CD4-positive, alpha-beta memory T cell (primary cell): ENCODE measurements around the gene HIGD1A. TPM values are rescaled to one million over a fixed set of nuclear protein-coding genes. Genes with fewer than 3 reads are reported as not detected.
A peak's percentile ranks its signal among the peaks of the same experiment; 100 is the strongest.

ENCODE experiments used
- CTCF ChIA-PET: fragments of 350-600 bp; sonication (Branson Sonifier 250); formaldehyde crosslinking; loops from one replicate; lab custom pipeline; 2021; ENCODE audit warnings: inconsistent platforms; ENCODE audit not compliant: partially characterized antibody; lab: Charles Lee
- POLR2A ChIA-PET: fragments of 350-600 bp; sonication (Branson Sonifier 250); formaldehyde crosslinking; loops from one replicate; lab custom pipeline; 2021; ENCODE audit not compliant: partially characterized antibody; lab: Charles Lee
- DNase-seq, 5 donors: peaks; one replicate each; pipeline versions ENCODE4 v3.0.0 to v3.0.0-alpha.2; 2020 to 2022; ENCODE audit warnings: mixed read lengths in 1 of 5
- H3K27ac ChIP-seq: one replicate; pipeline ENCODE4 v1.7.0; 2013; ENCODE audit warnings: low read depth, low read length
- H3K27me3 ChIP-seq: 2 replicates; pipeline ENCODE4 v1.7.0; 2013; ENCODE audit warnings: mild to moderate bottlenecking, low read length, moderate library complexity; ENCODE audit not compliant: insufficient read depth
- H3K36me3 ChIP-seq: 2 replicates; pipeline ENCODE4 v1.7.0; 2013; ENCODE audit warnings: mild to moderate bottlenecking, low read length, moderate library complexity; ENCODE audit not compliant: insufficient read depth
- H3K4me1 ChIP-seq: 2 replicates; pipeline ENCODE4 v1.7.0; 2013; ENCODE audit warnings: mild to moderate bottlenecking, low read length, moderate library complexity; ENCODE audit not compliant: insufficient read depth
- H3K4me3 ChIP-seq, 2 donors: one replicate each; pipeline ENCODE4 v1.7.0; 2013; ENCODE audit warnings: low read length in 2 of 2, mild to moderate bottlenecking in 1 of 2
- H3K9me3 ChIP-seq, 2 donors: one replicate each; pipeline ENCODE4 v1.7.0; 2013; ENCODE audit warnings: low read length in 2 of 2, control low read depth in 1 of 2; ENCODE audit not compliant: control insufficient read depth in 1 of 2
- H3K27ac Mint-ChIP-seq, 7 donors: one replicate each; pipeline ENCODE4 v1.8.0; 2020 to 2021; ENCODE audit warnings: mixed read lengths in 7 of 7, mild to moderate bottlenecking in 6 of 7, inconsistent platforms in 3 of 7, moderate library complexity in 3 of 7
- H3K27me3 Mint-ChIP-seq, 2 donors: one replicate each; pipeline ENCODE4 v1.8.0; 2020 to 2021; ENCODE audit warnings: mixed read lengths in 2 of 2
- H3K36me3 Mint-ChIP-seq, 2 donors: one replicate each; pipeline ENCODE4 v1.8.0; 2020 to 2021; ENCODE audit warnings: mixed read lengths in 2 of 2, inconsistent platforms in 1 of 2, mild to moderate bottlenecking in 1 of 2
- H3K4me1 Mint-ChIP-seq, 4 donors: one replicate each; pipeline ENCODE4 v1.8.0; 2020 to 2021; ENCODE audit warnings: mixed read lengths in 4 of 4, mild to moderate bottlenecking in 1 of 4
- H3K4me3 Mint-ChIP-seq, 8 donors: one replicate each; pipeline ENCODE4 v1.8.0; 2020 to 2021; ENCODE audit warnings: mixed read lengths in 8 of 8, mild to moderate bottlenecking in 7 of 8, moderate library complexity in 6 of 8, inconsistent platforms in 3 of 8
- H3K9me3 Mint-ChIP-seq, 8 donors: one replicate each; pipeline ENCODE4 v1.8.0; 2020 to 2021; ENCODE audit warnings: mixed read lengths in 8 of 8, mild to moderate bottlenecking in 5 of 8, inconsistent platforms in 3 of 8, moderate library complexity in 1 of 8
- intact Hi-C: fragments of 100-400 bp; cut with micrococcal nuclease; formaldehyde crosslinking; loops from one replicate; pipeline ENCODE4 v1.15.1; 2023
- polyA plus RNA-seq, 2 donors: library from polyadenylated mRNA; unstranded; fragments of 300-500 nt; fragmentation: Illumina TruSeq; gene quantifications; one replicate each; pipeline ENCODE4 v1.2.3, GENCODE V29; 2021
- total RNA-seq, 2 experiments: library from RNA; stranded (reverse); gene quantifications; one replicate each; pipeline ENCODE4 v1.2.3, GENCODE V29; 2021

HIGD1A gene
- total and polyA plus RNA-seq, 4 experiments from 2014 or later: 24.3 to 157 (median 59.0) TPM

DNA sequence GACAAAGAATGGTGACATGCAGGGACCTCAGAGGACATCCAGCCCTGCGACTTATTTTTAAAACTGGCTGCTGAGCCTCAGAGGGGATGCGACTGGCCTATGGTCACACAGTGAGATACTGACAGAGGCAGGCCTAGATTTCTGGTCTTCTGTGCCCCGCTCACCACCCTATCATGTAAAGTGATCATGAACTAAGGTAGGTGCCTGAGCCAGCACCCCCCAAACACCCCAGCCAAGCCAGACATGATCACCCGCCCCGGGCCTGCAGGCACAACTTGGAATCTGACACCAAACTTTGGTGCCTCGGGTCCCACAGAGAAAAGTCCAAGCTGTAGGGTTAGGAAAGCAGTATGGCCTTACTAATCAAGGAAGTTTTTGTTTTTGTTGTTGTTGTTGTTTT lies 67.8 kb downstream of the HIGD1A start:
- Mint-ChIP-seq H3K4me3 (no peak overlapping the region), H3K27ac (peak overlapping the region in 1 of 7 donors; percentile 7), H3K9me3 (no peaks in the 10 kb centered on the region), H3K4me1 (no peaks in the 10 kb centered on the region), H3K36me3 (no peaks in the 10 kb centered on the region), H3K27me3 (no peaks in the 10 kb centered on the region)
- Histone ChIP-seq H3K4me1 (no peaks in the 10 kb centered on the region), H3K36me3 (no peaks in the 10 kb centered on the region), H3K27ac (no peak overlapping the region), H3K9me3 (no peaks in the 10 kb centered on the region), H3K4me3 (no peak overlapping the region), H3K27me3 (no peaks in the 10 kb centered on the region)
- POLR2A ChIA-PET: no interaction called here
- DNase-seq: no peak
- intact Hi-C loops: no loop called here
- CTCF ChIA-PET: no interaction called here

DNA sequence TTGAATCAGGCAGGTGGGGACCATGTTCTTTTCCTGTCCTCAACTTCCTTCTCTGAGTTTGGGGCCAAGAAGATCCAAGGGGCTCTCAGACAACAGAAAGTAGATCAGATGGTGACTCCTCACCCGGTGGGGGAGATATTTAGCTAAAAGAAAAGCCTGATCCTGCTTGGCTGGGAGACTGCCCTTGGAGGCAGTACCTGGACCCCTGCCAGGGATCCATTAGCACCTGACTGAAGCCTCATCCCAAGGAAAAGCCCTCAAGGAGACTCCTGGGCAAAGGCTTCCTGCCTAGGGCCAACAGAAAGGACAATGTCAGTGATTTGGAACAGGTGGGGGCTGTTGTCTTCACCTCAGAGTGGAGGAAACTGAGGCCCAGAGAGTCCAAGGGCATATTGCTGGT lies 68.2 kb downstream of the HIGD1A start:
- Mint-ChIP-seq H3K4me1 (no peaks in the 10 kb centered on the region), H3K9me3 (no peaks in the 10 kb centered on the region), H3K36me3 (no peaks in the 10 kb centered on the region), H3K27me3 (no peaks in the 10 kb centered on the region), H3K4me3 (no peak overlapping the region), H3K27ac (no peak overlapping the region)
- intact Hi-C loops: no loop called here
- no peaks in the 10 kb centered on the region for H3K9me3 ChIP-seq
- H3K4me3 ChIP-seq: no peak overlapping the region
- H3K4me1 ChIP-seq: no peaks in the 10 kb centered on the region
- ChIA-PET POLR2A (no interaction called here), CTCF (interaction anchor here (1.5 kb wide), 1 partner anchor 9 kb away, joined by 10 read pairs; no protein-coding TSS in a partner anchor)
- H3K36me3 ChIP-seq: no peaks in the 10 kb centered on the region
- no peak overlapping the region for H3K27ac ChIP-seq
- no peaks in the 10 kb centered on the region for H3K27me3 ChIP-seq
- no peak for DNase-seq

DNA sequence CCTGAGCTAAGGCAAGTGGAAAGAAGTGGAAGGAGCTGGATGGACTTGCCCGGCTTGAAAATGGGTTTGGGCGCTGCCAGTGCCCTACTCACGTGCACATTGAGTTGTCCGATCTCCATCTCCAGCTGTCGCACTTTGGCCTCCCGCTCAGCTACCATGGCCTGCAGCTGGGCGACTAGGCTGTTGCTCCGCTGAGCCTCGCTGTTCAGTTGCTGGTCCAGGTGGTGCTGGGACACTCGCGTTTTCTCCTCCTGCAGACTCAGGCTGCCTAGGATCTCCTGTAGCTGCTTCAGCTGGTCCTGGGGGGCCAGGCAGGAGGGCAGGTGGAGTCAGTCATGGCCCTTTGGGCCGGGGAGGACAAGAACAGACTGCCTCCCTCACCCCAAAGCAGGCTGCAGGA lies 68.7 kb downstream of the HIGD1A start:
- Mint-ChIP-seq H3K4me3 (no peak overlapping the region), H3K27me3 (no peaks in the 10 kb centered on the region), H3K4me1 (no peaks in the 10 kb centered on the region), H3K9me3 (no peaks in the 10 kb centered on the region), H3K27ac (no peak overlapping the region), H3K36me3 (no peaks in the 10 kb centered on the region)
- no peak for DNase-seq
- ChIA-PET POLR2A (no interaction called here), CTCF (interaction anchor here (1.5 kb wide), 1 partner anchor 9 kb away, joined by 10 read pairs; no protein-coding TSS in a partner anchor)
- H3K4me3 ChIP-seq: no peak overlapping the region
- no peak overlapping the region for H3K27ac ChIP-seq
- no peaks in the 10 kb centered on the region for H3K9me3 ChIP-seq
- intact Hi-C loops: no loop called here
- H3K36me3 ChIP-seq: no peaks in the 10 kb centered on the region
- H3K27me3 ChIP-seq: no peaks in the 10 kb centered on the region
- H3K4me1 ChIP-seq: no peaks in the 10 kb centered on the region

DNA sequence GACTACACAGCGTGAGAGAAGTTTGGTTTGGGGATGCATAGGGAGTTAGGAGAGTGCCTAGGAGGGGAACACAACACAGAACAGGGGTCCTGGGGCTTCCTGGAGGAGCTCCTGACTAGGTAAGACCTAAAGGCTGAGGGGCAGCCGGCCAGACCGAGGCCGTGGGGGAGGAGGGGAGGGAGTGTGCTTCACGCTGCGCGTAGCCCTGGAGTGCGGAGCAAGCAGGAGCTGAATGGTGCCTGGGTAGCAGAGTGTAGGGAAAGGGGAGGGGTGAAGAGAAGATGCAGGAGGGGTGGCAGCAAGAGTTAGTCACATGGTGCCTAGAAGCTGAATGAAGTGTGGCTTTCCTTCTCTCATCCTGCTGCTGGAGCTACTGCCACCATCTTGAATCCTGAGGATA lies 69.3 kb downstream of the HIGD1A start:
- intact Hi-C loops: no loop called here
- Histone ChIP-seq H3K4me1 (no peaks in the 10 kb centered on the region), H3K27me3 (no peaks in the 10 kb centered on the region), H3K27ac (no peak overlapping the region), H3K4me3 (no peak overlapping the region), H3K36me3 (no peaks in the 10 kb centered on the region), H3K9me3 (no peaks in the 10 kb centered on the region)
- DNase-seq: no peak
- POLR2A ChIA-PET: no interaction called here
- Mint-ChIP-seq H3K36me3 (no peaks in the 10 kb centered on the region), H3K4me1 (no peaks in the 10 kb centered on the region), H3K9me3 (no peaks in the 10 kb centered on the region), H3K27me3 (no peaks in the 10 kb centered on the region), H3K4me3 (no peak overlapping the region), H3K27ac (no peak overlapping the region)
- CTCF ChIA-PET: interaction anchor here (1.5 kb wide), 1 partner anchor 10 kb away, joined by 10 read pairs; no protein-coding TSS in a partner anchor

DNA sequence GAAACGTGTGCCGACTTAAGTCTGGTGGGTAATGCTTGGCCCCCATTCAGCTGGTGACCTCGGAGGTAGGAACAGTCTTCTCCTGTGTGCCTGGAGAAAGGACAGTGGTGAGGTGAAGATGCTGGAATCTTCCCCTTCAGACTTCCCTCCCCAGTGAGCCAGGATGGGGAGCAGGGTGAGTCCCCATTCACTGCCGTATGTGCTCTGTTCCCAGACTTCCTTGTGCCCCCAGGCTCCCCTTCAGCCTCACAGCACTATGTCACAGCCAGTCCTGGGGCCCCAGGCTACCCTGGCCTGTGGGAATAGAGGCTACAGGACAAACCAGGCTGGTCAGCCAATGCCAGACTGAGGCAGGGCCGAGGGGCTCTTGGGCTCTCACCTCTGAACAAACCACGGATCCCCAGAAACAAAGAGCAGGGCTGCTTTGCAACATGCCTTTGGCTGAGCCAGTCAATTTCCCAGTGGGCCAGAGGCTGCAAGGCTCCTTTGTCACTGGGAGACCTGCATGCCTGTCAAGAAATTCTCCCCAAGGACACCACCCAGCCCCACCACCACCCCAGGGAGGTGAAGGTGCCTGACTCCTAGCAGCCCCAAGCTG lies 69.9 kb downstream of the HIGD1A start:
- Mint-ChIP-seq H3K27me3 (no peaks in the 10 kb centered on the region), H3K27ac (no peak overlapping the region), H3K4me1 (no peaks in the 10 kb centered on the region), H3K4me3 (no peak overlapping the region), H3K36me3 (no peaks in the 10 kb centered on the region), H3K9me3 (no peaks in the 10 kb centered on the region)
- Histone ChIP-seq H3K4me1 (no peaks in the 10 kb centered on the region), H3K27ac (no peak overlapping the region), H3K27me3 (no peaks in the 10 kb centered on the region), H3K4me3 (no peak overlapping the region), H3K9me3 (no peaks in the 10 kb centered on the region), H3K36me3 (no peaks in the 10 kb centered on the region)
- ChIA-PET CTCF (interaction anchor here (1.0 to 1.5 kb wide), 2 partner anchors 10 to 11 kb away, joined by 3 to 10 read pairs; no protein-coding TSS in a partner anchor), POLR2A (no interaction called here)
- no peak for DNase-seq
- intact Hi-C loops: no loop called here

DNA sequence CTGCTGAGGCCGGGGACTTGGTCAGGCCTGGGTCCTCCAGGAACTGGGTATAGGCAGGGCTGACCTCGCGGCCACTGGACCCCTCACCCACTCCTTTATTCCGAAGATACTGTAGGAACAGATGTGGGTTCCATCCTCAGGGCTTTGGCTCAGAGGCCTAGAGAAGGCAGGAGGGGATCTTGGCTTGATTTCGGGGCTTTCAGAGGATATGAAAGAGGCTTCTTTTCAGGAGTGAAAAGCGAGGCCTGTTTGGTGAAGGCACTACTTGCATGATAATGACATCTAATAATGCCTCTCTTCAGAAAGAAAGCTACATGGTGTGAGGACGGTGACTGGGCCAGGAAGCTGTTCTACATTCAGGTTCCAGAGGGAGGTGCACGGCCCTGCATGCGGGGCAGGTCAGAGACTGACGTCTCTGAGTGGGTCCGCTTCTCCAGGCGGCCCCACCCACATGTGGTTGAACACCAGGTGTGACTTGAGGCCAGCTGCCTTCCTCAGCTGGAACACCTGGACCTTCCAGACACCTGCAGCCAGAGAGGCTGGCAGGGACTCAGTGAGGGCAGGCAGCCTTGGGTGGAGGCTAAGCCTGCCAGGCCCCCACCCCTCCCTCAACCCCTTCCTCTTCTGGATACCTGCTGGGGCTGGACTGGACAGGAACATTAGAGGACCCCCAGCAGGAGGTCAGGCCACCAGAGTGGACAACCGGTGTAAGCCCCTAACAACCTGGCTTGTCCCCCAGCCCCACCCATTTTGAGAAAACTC lies 70.6 kb downstream of the HIGD1A start:
- no peak overlapping the region for H3K4me3 ChIP-seq
- no peaks in the 10 kb centered on the region for H3K9me3 ChIP-seq
- H3K36me3 ChIP-seq: no peaks in the 10 kb centered on the region
- H3K9me3 Mint-ChIP-seq: no peaks in the 10 kb centered on the region
- H3K27me3 Mint-ChIP-seq: no peaks in the 10 kb centered on the region
- intact Hi-C loops: no loop called here
- H3K27ac Mint-ChIP-seq: no peak overlapping the region
- no peaks in the 10 kb centered on the region for H3K36me3 Mint-ChIP-seq
- no peak for DNase-seq
- no peak overlapping the region for H3K27ac ChIP-seq
- H3K4me1 Mint-ChIP-seq: no peaks in the 10 kb centered on the region
- H3K4me3 Mint-ChIP-seq: no peak overlapping the region
- no peaks in the 10 kb centered on the region for H3K4me1 ChIP-seq
- POLR2A ChIA-PET: no interaction called here
- H3K27me3 ChIP-seq: no peaks in the 10 kb centered on the region
- CTCF ChIA-PET: interaction anchor here (1.0 kb wide), 1 partner anchor 12 kb away, joined by 3 read pairs; no protein-coding TSS in a partner anchor
